OCI-LY1 (cell line): ENCODE measurements around the gene MANSC4.

Experiments
- EZH2 ChIP-seq: fragments of 200-600 bp; sonication (generic), shearing (Covaris generic); IDR thresholded peaks from 2 replicates; pipeline ENCODE4 v1.8.0; 2017; ENCODE audit warnings: borderline replicate concordance, mixed run types, mild to moderate bottlenecking, antibody characterized with exemption, low read length, moderate library complexity, mixed read lengths
- TF ChIP-seq, protein P1 (sequence below): fragments of 200-600 bp; sonication (generic), shearing (Covaris generic); IDR thresholded peaks from 2 replicates; pipeline ENCODE4 v1.5.1; 2017; ENCODE audit warnings: mild to moderate bottlenecking, antibody characterized with exemption, low read length, moderate library complexity, mixed read lengths

DNA sequence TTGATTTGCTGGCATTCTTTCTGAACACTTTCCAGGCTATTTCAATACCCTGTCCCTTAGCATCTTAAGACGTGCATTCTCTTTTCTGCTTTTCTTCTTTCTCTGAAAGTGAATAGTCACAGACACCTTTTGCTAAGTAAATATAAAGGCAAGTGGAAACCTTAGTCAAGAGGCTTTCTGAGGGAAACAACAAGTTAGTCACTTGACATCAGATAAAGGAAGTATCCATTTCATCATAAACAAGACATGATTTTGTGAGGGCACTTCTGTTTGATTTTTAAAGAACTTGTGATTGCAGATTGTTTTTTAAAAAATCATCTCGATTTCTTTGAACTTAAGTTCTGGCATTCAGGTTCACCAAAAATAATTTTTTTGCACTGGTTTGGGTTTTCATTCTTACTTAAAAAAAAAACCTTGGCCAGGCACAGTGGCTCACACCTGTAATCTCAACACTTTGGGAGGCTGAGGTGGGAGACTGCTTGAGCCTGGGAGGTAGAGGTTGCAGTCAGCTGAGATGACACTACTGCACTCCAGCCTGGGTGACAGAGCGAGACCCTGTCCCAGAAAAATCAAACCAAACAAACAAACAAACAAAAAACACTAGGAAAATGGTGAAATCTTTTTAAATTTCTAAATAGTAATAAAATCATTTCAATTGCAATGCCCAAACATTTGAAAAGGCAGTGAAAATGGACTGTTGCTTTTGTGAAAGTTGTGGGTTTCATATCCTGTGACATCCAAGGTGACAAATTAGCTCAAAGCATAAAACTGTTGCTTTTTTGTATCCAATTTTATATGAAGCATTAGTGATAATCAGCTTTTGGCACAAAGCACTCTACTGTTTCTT lies 8.3 kb downstream of the MANSC4 start:
- TF ChIP-seq EZH2 = no peak
- TF ChIP-seq, protein P1, sequence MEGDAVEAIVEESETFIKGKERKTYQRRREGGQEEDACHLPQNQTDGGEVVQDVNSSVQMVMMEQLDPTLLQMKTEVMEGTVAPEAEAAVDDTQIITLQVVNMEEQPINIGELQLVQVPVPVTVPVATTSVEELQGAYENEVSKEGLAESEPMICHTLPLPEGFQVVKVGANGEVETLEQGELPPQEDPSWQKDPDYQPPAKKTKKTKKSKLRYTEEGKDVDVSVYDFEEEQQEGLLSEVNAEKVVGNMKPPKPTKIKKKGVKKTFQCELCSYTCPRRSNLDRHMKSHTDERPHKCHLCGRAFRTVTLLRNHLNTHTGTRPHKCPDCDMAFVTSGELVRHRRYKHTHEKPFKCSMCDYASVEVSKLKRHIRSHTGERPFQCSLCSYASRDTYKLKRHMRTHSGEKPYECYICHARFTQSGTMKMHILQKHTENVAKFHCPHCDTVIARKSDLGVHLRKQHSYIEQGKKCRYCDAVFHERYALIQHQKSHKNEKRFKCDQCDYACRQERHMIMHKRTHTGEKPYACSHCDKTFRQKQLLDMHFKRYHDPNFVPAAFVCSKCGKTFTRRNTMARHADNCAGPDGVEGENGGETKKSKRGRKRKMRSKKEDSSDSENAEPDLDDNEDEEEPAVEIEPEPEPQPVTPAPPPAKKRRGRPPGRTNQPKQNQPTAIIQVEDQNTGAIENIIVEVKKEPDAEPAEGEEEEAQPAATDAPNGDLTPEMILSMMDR = no peak
